A549 (cell line): ENCODE results near the gene MESD. TPM values are rescaled to one million over a fixed set of nuclear protein-coding genes. Genes with fewer than 3 reads are reported as not detected.

ENCODE experiments used
- ATAC-seq, 2 experiments: fragments of 200-7000 bp in 1 of 2; fragments of >200 bp in 1 of 2; cut with Nextera tagmentation in 1 of 2; cut with Tn5 transposase in 1 of 2; 3 replicates each; pipeline versions ENCODE4 v1.8.0 to v1.9.1; 2018 to 2020; ENCODE audit warnings: mild to moderate bottlenecking in 1 of 2, moderate library complexity in 1 of 2
- CTCF ChIA-PET: fragments of 300-600 bp; sonication (Branson Sonifier 250); formaldehyde crosslinking; extraction: SDS; loops from one replicate; lab custom pipeline; 2021; ENCODE audit warnings: antibody characterized with exemption, inconsistent platforms; lab: Yijun Ruan, JAX
- POLR2A ChIA-PET: fragments of 350-600 bp; formaldehyde crosslinking; extraction: SDS; loops from one replicate; lab custom pipeline; 2021; ENCODE audit warnings: antibody characterized with exemption, inconsistent platforms; lab: Yijun Ruan, JAX
- DNase-seq, 2 experiments: peaks; one replicate each; pipeline versions ENCODE4 v3.0.0 to v3.0.0-alpha.2; 2011 to 2016; ENCODE audit warnings: low read depth in 1 of 2, low spot score in 1 of 2
- FAIRE-seq: peaks from 2 replicates; lab custom pipeline; 2011; peaks lifted over from hg19 to GRCh38; lab: Jason Lieb, UNC
- H3K27ac ChIP-seq, 2 experiments: fragments of >200 bp; sonication (Bioruptor Twin); formaldehyde crosslinking; 3 replicates each; pipeline ENCODE4 v1.5.1; 2016 to 2017
- H3K4me1 ChIP-seq: fragments of >200 bp; sonication (Bioruptor Twin); formaldehyde crosslinking; 3 replicates; pipeline ENCODE4 v1.6.1; 2016
- H3K4me2 ChIP-seq: fragments of >200 bp; sonication (Bioruptor Twin); formaldehyde crosslinking; 3 replicates; pipeline ENCODE4 v1.6.1; 2016
- H3K4me3 ChIP-seq: fragments of >200 bp; sonication (Bioruptor Twin); formaldehyde crosslinking; 3 replicates; pipeline ENCODE4 v1.5.1; 2016
- H3K9me3 ChIP-seq: fragments of >200 bp; sonication (Bioruptor Twin); formaldehyde crosslinking; 3 replicates; pipeline ENCODE4 v1.6.1; 2016
- CEBPB ChIP-seq, 2 experiments: fragments of >200 bp in 1 of 2; sonication (Bioruptor Twin) in 1 of 2; formaldehyde crosslinking in 1 of 2; IDR thresholded peaks; 2 replicates each; pipeline ENCODE4 v1.6.1; 2012 to 2016
- FOSL2 ChIP-seq, 2 experiments: fragments of 450-650 bp in 1 of 2; fragments of >200 bp in 1 of 2; sonication (Bioruptor Twin) in 1 of 2; formaldehyde crosslinking; IDR thresholded peaks; 2 replicates each; pipeline versions ENCODE4 v1.5.0 to v1.6.1; 2016 to 2020; ENCODE audit warnings: mild to moderate bottlenecking in 1 of 2, moderate library complexity in 1 of 2
- FOXS1 ChIP-seq: fragments of 250-450 bp; sonication (Bioruptor Pico); IDR thresholded peaks from 2 replicates; pipeline ENCODE4 v1.5.0; 2020; ENCODE audit warnings: mild to moderate bottlenecking, moderate library complexity
- GATA3 ChIP-seq: IDR thresholded peaks from 2 replicates; pipeline ENCODE4 v1.6.1; 2012; ENCODE audit warnings: borderline replicate concordance
- HOXA7 ChIP-seq: fragments of 250-450 bp; sonication (Bioruptor Pico); IDR thresholded peaks from 2 replicates; pipeline ENCODE4 v1.5.0; 2020; ENCODE audit warnings: mild to moderate bottlenecking, moderate library complexity
- KDM1A ChIP-seq: fragments of 200-600 bp; sonication (generic); IDR thresholded peaks from 2 replicates; pipeline ENCODE4 v1.6.1; 2016; ENCODE audit warnings: low read depth, mild to moderate bottlenecking
- MAZ ChIP-seq: fragments of 150-350 bp; IDR thresholded peaks from 2 replicates; pipeline ENCODE4 v1.6.1; 2014; ENCODE audit warnings: antibody characterized with exemption, low read depth, low read length, borderline replicate concordance
- MYC ChIP-seq: IDR thresholded peaks from 2 replicates; pipeline ENCODE4 v1.6.1; 2012; ENCODE audit warnings: mild to moderate bottlenecking, inconsistent platforms, low read length, improper control_type of control experiment, borderline replicate concordance
- NPAS2 ChIP-seq: fragments of 250-450 bp; sonication (Bioruptor Pico); IDR thresholded peaks from 2 replicates; pipeline ENCODE4 v1.8.0; 2022; ENCODE audit warnings: mild to moderate bottlenecking, moderate library complexity, borderline replicate concordance
- POLR2A ChIP-seq: IDR thresholded peaks from 2 replicates; pipeline ENCODE4 v1.6.1; 2012; ENCODE audit warnings: mild to moderate bottlenecking, low read length
- RARB ChIP-seq: fragments of 250-450 bp; sonication (Bioruptor Pico); IDR thresholded peaks from 2 replicates; pipeline ENCODE4 v1.8.0; 2021; ENCODE audit warnings: mild to moderate bottlenecking, moderate library complexity
- TFCP2L1 ChIP-seq: fragments of 250-450 bp; sonication (Bioruptor Pico); IDR thresholded peaks from 2 replicates; pipeline ENCODE4 v1.5.0; 2021; ENCODE audit warnings: mild to moderate bottlenecking
- WGBS: methylation state at CpG from one replicate; pipeline ENCODE4 v1.1.6; 2017; ENCODE audit errors: missing lambda C conversion rate; 5-methylcytosine and 5-hydroxymethylcytosine counted together
- polyA plus RNA-seq, 4 experiments: library from polyadenylated mRNA; depleted of rRNA in 3 of 4; stranded (reverse); fragments of >200 nt; fragmentation: RNase III in 1 of 4; extraction: RNeasy Plus Mini Kit Qiagen cat#74134 plus additional on column Dnase treatment in 1 of 4; gene quantifications; 2 replicates in 3 of 4; 3 replicates in 1 of 4; pipeline ENCODE4 v1.2.3, GENCODE V29; 2011 to 2017
- TF ChIP-seq, protein P1 (sequence below): fragments of >200 bp; sonication (Bioruptor Twin); formaldehyde crosslinking; IDR thresholded peaks from 3 replicates; pipeline ENCODE4 v1.6.1; 2016
- TF ChIP-seq, protein P2 (sequence below): fragments of >200 bp; sonication (Bioruptor Twin); formaldehyde crosslinking; IDR thresholded peaks from 2 replicates; pipeline ENCODE4 v1.6.1; 2016
- TF ChIP-seq, protein P3 (sequence below): fragments of 200-600 bp; sonication (generic); IDR thresholded peaks from 2 replicates; pipeline ENCODE4 v1.6.1; 2016; ENCODE audit warnings: antibody characterized with exemption, mild to moderate bottlenecking, moderate library complexity
- TF ChIP-seq, protein P4 (sequence below): fragments of 250-450 bp; sonication (Bioruptor Pico); IDR thresholded peaks from 2 replicates; pipeline ENCODE4 v1.5.0; 2020; ENCODE audit warnings: low read depth, mild to moderate bottlenecking, moderate library complexity
- TF ChIP-seq, protein P5 (sequence below): IDR thresholded peaks from 2 replicates; pipeline ENCODE4 v1.6.1; 2012

Gene MESD
- polyA plus RNA-seq, 2 of the 4 experiments (the other 2 are of a cell fraction), result 35.6 to 39.4 TPM

DNA sequence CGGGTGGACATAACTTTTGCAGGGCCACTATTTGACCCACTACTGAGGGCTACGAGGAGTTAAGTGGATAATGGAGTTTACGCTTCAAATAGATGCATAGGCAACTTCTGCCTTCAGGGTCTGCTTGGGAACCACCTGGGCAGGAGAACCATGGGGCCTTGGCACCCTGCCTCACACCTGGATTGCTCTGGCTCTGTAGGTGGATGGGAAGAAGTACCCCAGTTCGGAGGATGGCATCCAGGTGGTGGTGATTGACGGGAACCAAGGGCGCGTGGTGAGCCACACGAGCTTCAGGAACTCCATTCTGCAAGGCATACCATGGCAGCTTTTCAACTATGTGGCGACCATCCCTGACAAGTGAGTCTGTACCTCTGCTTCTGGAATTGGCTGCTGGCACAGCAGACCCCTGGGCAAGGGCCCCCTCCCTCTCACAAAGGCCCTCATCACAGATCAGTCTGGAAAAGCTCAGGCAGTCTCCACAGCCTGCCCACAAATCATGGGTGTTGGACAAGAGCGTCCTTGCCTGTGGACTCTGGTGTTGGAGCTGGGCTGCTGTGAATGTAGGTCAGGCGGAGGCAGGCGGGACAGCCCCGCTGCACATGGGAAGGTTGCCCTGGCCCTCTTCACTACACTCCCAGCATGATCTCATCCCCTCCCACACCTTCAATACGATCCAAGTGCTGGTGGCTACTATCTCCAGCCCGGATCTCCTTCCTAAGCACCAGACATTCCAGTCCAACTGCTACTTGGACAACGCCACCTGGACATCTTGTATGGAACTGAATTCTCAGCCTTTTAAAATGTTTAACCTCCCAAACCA is 46.7 kb downstream of the MESD start (continued):
- TF ChIP-seq, protein P1, sequence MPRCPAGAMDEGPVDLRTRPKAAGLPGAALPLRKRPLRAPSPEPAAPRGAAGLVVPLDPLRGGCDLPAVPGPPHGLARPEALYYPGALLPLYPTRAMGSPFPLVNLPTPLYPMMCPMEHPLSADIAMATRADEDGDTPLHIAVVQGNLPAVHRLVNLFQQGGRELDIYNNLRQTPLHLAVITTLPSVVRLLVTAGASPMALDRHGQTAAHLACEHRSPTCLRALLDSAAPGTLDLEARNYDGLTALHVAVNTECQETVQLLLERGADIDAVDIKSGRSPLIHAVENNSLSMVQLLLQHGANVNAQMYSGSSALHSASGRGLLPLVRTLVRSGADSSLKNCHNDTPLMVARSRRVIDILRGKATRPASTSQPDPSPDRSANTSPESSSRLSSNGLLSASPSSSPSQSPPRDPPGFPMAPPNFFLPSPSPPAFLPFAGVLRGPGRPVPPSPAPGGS, result no peak
- TF ChIP-seq, protein P2, sequence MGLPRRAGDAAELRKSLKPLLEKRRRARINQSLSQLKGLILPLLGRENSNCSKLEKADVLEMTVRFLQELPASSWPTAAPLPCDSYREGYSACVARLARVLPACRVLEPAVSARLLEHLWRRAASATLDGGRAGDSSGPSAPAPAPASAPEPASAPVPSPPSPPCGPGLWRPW, result no peak

DNA sequence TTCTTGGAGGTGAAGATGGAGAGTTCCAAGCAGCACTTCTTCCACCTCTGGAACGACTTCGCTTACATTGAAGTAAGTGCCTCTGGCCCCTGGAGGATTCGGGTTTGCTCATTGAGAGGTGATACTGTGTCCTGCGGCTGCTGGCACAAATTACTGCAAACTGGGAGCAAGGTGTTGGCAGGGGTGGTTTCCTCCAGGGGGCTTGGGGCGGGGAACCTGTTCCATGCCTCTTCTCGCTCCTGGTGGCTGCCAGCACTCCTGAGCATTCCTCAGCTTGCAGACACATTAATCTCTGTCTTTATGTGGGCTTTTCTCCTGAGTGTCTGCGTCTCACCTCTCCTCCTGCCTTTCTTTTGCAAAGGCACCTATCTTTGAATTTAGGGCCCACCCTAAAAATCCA is 47.4 kb downstream of the MESD start:
- TF ChIP-seq GATA3, result no peak
- Histone ChIP-seq H3K4me2 (no peak overlapping the region), H3K4me3 (no peak overlapping the region), H3K9me3 (no peaks in the 10 kb centered on the region), H3K4me1 (no peaks in the 10 kb centered on the region), H3K27ac (no peak overlapping the region)
- 80% methylated on average over 7 of the region's 7 CpGs for WGBS
- ChIA-PET POLR2A (no interaction called here), CTCF (interaction anchor here (0.6 to 4.3 kb wide), 2 partner anchors 28 to 1501 kb away, joined by 3 to 25 read pairs; no protein-coding TSS in a partner anchor)
- DNase-seq (no peak), FAIRE-seq (no peak), ATAC-seq (no peak)

DNA sequence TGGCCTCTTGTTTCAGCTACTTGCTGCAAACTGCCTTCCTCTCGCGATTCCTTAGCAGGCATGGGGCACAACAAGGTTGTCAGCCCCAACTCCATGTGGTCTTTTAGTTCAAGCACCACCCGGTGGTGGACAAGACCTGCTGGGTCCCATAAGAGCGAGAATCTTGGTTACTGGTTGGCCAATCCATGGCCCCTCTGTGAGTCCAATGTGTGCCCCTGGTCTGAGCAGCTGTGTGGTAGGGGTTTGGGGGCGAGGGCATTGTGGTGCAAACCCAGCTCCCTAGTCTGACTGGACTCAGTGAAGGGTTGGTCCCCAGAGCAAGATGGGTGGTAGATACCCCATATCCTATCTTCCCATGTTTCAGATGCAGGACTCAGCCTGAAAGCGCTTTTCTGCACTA is 48.8 kb downstream of the MESD start:
- Histone ChIP-seq H3K4me1 (no peaks in the 10 kb centered on the region), H3K27ac (no peak overlapping the region), H3K9me3 (no peaks in the 10 kb centered on the region), H3K4me2 (no peak overlapping the region), H3K4me3 (no peak overlapping the region)
- over 99% methylated on average over 4 of the region's 6 CpGs for WGBS
- TF ChIP-seq TFCP2L1 (CRISPR knock-in tag), result no peak
- no peak for TF ChIP-seq FOXS1 (CRISPR knock-in tag)
- ATAC-seq, result no peak
- no peak for FAIRE-seq
- POLR2A ChIA-PET, result no interaction called here
- DNase-seq, result no peak
- CTCF ChIA-PET, result interaction anchor here (0.8 to 4.3 kb wide), 6 partner anchors 27 to 481 kb away, joined by 3 to 25 read pairs (median 4); partner anchors contain the start of gene CEMIP

DNA sequence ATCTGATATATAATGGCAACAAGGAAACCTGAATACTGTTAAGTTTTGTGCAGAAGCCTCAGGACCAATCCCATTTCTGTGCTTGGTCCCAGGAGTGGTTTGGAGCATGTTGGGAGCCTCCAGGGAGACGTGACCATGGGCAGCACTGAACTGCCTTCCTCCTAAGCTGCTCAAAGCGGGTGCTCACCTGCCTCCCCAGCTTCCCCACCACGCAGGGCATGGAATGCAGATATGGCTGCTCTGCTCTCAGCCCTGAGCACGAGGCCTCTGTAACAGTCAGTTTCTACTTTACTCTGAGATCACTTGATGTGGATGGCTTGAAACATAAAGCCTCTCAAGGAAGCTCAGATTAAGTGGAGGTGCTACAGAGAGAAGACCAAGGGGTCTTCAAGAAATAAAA is 49.3 kb downstream of the MESD start:
- FAIRE-seq, result no peak
- H3K9me3 ChIP-seq, result no peaks in the 10 kb centered on the region
- ChIA-PET CTCF (interaction anchor here (0.6 to 4.3 kb wide), 7 partner anchors 8 to 1003 kb away, joined by 3 to 25 read pairs (median 3); partner anchors contain the start of gene CEMIP), POLR2A (no interaction called here)
- H3K4me1 ChIP-seq, result no peaks in the 10 kb centered on the region
- no peak for TF ChIP-seq MYC
- TF ChIP-seq HOXA7 (CRISPR knock-in tag), result no peak
- no peak for TF ChIP-seq RARB (CRISPR knock-in tag)
- TF ChIP-seq POLR2A, result no peak
- TF ChIP-seq, protein P3, sequence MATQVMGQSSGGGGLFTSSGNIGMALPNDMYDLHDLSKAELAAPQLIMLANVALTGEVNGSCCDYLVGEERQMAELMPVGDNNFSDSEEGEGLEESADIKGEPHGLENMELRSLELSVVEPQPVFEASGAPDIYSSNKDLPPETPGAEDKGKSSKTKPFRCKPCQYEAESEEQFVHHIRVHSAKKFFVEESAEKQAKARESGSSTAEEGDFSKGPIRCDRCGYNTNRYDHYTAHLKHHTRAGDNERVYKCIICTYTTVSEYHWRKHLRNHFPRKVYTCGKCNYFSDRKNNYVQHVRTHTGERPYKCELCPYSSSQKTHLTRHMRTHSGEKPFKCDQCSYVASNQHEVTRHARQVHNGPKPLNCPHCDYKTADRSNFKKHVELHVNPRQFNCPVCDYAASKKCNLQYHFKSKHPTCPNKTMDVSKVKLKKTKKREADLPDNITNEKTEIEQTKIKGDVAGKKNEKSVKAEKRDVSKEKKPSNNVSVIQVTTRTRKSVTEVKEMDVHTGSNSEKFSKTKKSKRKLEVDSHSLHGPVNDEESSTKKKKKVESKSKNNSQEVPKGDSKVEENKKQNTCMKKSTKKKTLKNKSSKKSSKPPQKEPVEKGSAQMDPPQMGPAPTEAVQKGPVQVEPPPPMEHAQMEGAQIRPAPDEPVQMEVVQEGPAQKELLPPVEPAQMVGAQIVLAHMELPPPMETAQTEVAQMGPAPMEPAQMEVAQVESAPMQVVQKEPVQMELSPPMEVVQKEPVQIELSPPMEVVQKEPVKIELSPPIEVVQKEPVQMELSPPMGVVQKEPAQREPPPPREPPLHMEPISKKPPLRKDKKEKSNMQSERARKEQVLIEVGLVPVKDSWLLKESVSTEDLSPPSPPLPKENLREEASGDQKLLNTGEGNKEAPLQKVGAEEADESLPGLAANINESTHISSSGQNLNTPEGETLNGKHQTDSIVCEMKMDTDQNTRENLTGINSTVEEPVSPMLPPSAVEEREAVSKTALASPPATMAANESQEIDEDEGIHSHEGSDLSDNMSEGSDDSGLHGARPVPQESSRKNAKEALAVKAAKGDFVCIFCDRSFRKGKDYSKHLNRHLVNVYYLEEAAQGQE, result no peak
- TF ChIP-seq CEBPB (IDR thresholded peaks at IDR 0.05), result no peak
- TF ChIP-seq FOSL2 (IDR thresholded peaks at IDR 0.05), result no peak
- TF ChIP-seq FOSL2 (CRISPR knock-in tag; IDR thresholded peaks at IDR 0.05), result no peak
- TF ChIP-seq MAZ, result no peak
- TF ChIP-seq KDM1A, result no peak
- no peak for TF ChIP-seq FOXS1 (CRISPR knock-in tag)
- no peak for TF ChIP-seq NPAS2 (CRISPR knock-in tag)
- TF ChIP-seq, protein P4, sequence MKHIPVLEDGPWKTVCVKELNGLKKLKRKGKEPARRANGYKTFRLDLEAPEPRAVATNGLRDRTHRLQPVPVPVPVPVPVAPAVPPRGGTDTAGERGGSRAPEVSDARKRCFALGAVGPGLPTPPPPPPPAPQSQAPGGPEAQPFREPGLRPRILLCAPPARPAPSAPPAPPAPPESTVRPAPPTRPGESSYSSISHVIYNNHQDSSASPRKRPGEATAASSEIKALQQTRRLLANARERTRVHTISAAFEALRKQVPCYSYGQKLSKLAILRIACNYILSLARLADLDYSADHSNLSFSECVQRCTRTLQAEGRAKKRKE (CRISPR knock-in tag), result no peak
- TF ChIP-seq, protein P5, sequence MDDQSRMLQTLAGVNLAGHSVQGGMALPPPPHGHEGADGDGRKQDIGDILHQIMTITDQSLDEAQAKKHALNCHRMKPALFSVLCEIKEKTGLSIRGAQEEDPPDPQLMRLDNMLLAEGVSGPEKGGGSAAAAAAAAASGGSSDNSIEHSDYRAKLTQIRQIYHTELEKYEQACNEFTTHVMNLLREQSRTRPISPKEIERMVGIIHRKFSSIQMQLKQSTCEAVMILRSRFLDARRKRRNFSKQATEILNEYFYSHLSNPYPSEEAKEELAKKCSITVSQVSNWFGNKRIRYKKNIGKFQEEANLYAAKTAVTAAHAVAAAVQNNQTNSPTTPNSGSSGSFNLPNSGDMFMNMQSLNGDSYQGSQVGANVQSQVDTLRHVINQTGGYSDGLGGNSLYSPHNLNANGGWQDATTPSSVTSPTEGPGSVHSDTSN, result no peak
- no peak overlapping the region for H3K4me3 ChIP-seq
- 82% methylated on average over 4 of the region's 4 CpGs for WGBS
- DNase-seq, result no peak
- no peak overlapping the region for H3K4me2 ChIP-seq
- no peak for ATAC-seq
- H3K27ac ChIP-seq, result no peak overlapping the region
